HG03108 (cell line): ENCODE measurements around the gene ID1.
"Not testable (repeated sequence)": the region's sequence is repeated elsewhere in the genome, so short reads cannot be mapped to it uniquely, and the experiment has no call there.

Source experiments
- ATAC-seq: cut with Tn5 transposase; IDR thresholded peaks from one replicate; pipeline ENCODE4 v1.9.1; 2021; ENCODE audit warnings: moderate library complexity; ENCODE audit not compliant: unreplicated experiment

The ID1 gene

GRCh38 chr20:31573555-31574321 is 31.4 kb upstream of the ID1 start:
- ATAC-seq = no peak

GRCh38 chr20:31574986-31575385 is 30.1 kb upstream of the ID1 start:
- not testable (repeated sequence) for ATAC-seq

- no peak for ATAC-seq
These were observed 28.3 kb upstream of the ID1 start for GRCh38 chr20:31576751-31577150.

- no peak for ATAC-seq
These were observed 27.9 kb upstream of the ID1 start for GRCh38 chr20:31577194-31577593.

GRCh38 chr20:31578448-31579138 is 26.5 kb upstream of the ID1 start:
- no peak for ATAC-seq

GRCh38 chr20:31579245-31579644 is 25.8 kb upstream of the ID1 start:
- ATAC-seq = no peak

- not testable (repeated sequence) for ATAC-seq
These were observed 25.0 kb upstream of the ID1 start for GRCh38 chr20:31579941-31580651.

GRCh38 chr20:31580706-31581105 is 24.4 kb upstream of the ID1 start:
- ATAC-seq = no peak

GRCh38 chr20:31581391-31581790 is 23.7 kb upstream of the ID1 start:
- no peak for ATAC-seq

- no peak for ATAC-seq
These were observed 17.3 kb upstream of the ID1 start for GRCh38 chr20:31587545-31588389.

- no peak for ATAC-seq
These were observed 14.3 kb upstream of the ID1 start for GRCh38 chr20:31590717-31591225.

- no peak for ATAC-seq
These were observed 11.7 kb upstream of the ID1 start for GRCh38 chr20:31593221-31594001.

- no peak for ATAC-seq
These were observed 11.0 kb upstream of the ID1 start for GRCh38 chr20:31594002-31594557.

GRCh38 chr20:31594558-31595379 is 10.3 kb upstream of the ID1 start:
- ATAC-seq = no peak

GRCh38 chr20:31595380-31595653 is 9.8 kb upstream of the ID1 start:
- ATAC-seq = no peak

GRCh38 chr20:31595654-31596411 is 9.3 kb upstream of the ID1 start:
- no peak for ATAC-seq

GRCh38 chr20:31596412-31596715 is 8.7 kb upstream of the ID1 start:
- ATAC-seq = not testable (repeated sequence)

GRCh38 chr20:31596831-31597480 is 8.1 kb upstream of the ID1 start:
- no peak for ATAC-seq
